Uterus (tissue), 2 donors: ENCODE data around the gene CD47.

Experiments
- CTCF ChIP-seq, 4 experiments: fragments of 200-600 bp in 2 of 4; fragments of 450-650 bp in 2 of 4; sonication (generic) in 2 of 4; IDR thresholded peaks; one replicate each; pipeline ENCODE4 v1.5.1; 2016 to 2019; ENCODE audit warnings: antibody characterized with exemption in 4 of 4, mild to moderate bottlenecking in 2 of 4, moderate library complexity in 1 of 4
- POLR2A ChIP-seq, 2 donors: fragments of 450-650 bp; IDR thresholded peaks; one replicate each; pipeline ENCODE4 v1.6.1; 2016; ENCODE audit warnings: antibody characterized with exemption in 2 of 2, mild to moderate bottlenecking in 1 of 2, moderate library complexity in 1 of 2

DNA sequence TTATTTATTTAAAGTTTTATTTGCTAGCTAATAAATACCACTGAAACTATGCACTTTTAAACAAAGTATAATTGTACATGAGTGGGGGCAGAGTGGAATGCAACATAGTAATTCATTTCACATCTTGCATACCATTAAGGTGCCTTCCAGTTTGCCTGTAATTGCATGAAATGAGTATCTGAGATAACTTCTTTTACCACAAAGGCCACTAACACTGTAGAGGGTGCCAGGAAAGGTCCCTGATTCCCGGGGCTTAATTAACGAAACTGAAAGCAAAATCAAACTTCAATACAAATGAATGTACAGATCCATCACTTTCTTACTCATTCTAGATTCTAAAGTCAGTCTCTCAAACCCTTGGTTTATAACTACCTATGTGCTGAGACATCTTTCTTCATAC is 2.1 kb downstream of the CD47 start:
- no peak for TF ChIP-seq POLR2A (IDR thresholded peaks at IDR 0.05)
- no peak for TF ChIP-seq CTCF (IDR thresholded peaks at IDR 0.05)
